ENCODE results near the gene ZNF134.

Gene ZNF134

GRCh38 chr19:57641715-57642234 is 27.7 kb downstream of the ZNF134 start:
- DNase-seq, result no peak

- DNase-seq, result no peak
Measured at GRCh38 chr19:57642396-57643046, 28.5 kb downstream of the ZNF134 start.

- DNase-seq, result no peak
Measured at GRCh38 chr19:57643734-57644133, 29.7 kb downstream of the ZNF134 start.

- DNase-seq, result no peak
Measured at GRCh38 chr19:57648331-57649003, 34.4 kb downstream of the ZNF134 start.

GRCh38 chr19:57651654-57651996 is 37.6 kb downstream of the ZNF134 start:
- DNase-seq, result no peak

- DNase-seq, result no peak
Measured at GRCh38 chr19:57653689-57654088, 39.6 kb downstream of the ZNF134 start.

- no peak for DNase-seq
Measured at GRCh38 chr19:57655443-57655842, 41.4 kb downstream of the ZNF134 start.

GRCh38 chr19:57656346-57656745 is 42.3 kb downstream of the ZNF134 start:
- no peak for DNase-seq

GRCh38 chr19:57664269-57665127 is 50.5 kb downstream of the ZNF134 start:
- no peak for DNase-seq

GRCh38 chr19:57665261-57665806 is 51.3 kb downstream of the ZNF134 start:
- no peak for DNase-seq

- DNase-seq, result no peak
Measured at GRCh38 chr19:57667228-57667627, 53.2 kb downstream of the ZNF134 start.

- no peak for DNase-seq
Measured at GRCh38 chr19:57668635-57669034, 54.6 kb downstream of the ZNF134 start, which contains the start of gene ZSCAN4. ZSCAN4 (plus strand) TSS chr19:57668935; CDS start chr19:57676146, 7,211 bp downstream.

- no peak for DNase-seq
Measured at GRCh38 chr19:57671124-57671895, 57.3 kb downstream of the ZNF134 start.

- no peak for DNase-seq
Measured at GRCh38 chr19:57672466-57672865, 58.4 kb downstream of the ZNF134 start.

Data from activated naive CD4-positive, alpha-beta T cell (primary cell).